HL-60/S4 treated with phorbol 12-myristate 13-acetate at 8.2 ng/mL for 4 days and 3 days (cell line): ENCODE results near the gene NEDD1.

Source experiments
- in situ Hi-C: fragments of 300-500 bp; cut with MboI; formaldehyde crosslinking; loops from 2 replicates; pipeline ENCODE4 v1.15.0; 2022; ENCODE audit warnings: low sequenced_read_pairs

The NEDD1 gene, protein sequence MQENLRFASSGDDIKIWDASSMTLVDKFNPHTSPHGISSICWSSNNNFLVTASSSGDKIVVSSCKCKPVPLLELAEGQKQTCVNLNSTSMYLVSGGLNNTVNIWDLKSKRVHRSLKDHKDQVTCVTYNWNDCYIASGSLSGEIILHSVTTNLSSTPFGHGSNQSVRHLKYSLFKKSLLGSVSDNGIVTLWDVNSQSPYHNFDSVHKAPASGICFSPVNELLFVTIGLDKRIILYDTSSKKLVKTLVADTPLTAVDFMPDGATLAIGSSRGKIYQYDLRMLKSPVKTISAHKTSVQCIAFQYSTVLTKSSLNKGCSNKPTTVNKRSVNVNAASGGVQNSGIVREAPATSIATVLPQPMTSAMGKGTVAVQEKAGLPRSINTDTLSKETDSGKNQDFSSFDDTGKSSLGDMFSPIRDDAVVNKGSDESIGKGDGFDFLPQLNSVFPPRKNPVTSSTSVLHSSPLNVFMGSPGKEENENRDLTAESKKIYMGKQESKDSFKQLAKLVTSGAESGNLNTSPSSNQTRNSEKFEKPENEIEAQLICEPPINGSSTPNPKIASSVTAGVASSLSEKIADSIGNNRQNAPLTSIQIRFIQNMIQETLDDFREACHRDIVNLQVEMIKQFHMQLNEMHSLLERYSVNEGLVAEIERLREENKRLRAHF

DNA sequence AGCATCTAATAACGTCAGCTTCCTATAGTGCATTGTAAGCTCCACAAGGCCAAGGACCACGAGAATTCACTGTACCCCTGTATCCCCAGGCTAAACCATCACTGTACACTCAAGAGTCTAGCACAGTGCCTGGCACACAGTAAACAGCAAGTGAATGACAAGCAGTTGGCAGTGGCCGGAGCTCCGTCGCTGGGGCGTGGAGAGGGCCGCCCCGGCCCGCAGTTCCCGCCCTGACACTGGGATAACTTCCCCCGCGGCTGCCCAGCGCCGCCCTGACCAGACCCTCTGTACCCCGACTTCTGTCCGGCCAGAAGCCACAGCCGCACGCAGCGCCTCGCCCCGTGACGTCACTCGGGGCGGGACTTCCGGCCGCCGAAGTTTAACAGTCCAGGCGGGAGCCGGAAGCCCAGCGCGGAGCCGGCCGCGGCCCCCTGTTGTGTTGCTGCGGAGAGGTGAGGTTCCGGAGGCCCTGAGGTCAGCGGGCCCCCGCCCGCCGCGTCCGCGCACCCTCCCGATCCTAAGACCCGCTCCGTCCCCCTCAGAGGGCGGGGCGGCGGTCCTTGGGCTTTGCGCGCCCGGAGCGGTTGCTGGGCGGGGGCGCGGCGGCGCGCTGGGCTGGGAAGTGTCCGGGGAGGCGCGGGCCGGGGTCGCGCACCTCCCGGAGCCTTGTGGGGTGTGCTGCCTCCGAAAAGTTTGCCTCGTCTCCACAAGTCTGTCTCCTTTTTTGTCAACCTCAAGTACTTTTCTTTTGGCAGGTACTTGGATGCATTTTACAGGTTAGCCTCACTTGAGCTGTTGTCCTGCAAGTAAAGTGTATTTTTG is at the start of gene NEDD1:
NEDD1 (plus strand) TSS at position 409 of the 822 bp plus-strand sequence. CDS start 2,503 bp downstream, outside the sequence.
- in situ Hi-C loops = no loop called here

DNA sequence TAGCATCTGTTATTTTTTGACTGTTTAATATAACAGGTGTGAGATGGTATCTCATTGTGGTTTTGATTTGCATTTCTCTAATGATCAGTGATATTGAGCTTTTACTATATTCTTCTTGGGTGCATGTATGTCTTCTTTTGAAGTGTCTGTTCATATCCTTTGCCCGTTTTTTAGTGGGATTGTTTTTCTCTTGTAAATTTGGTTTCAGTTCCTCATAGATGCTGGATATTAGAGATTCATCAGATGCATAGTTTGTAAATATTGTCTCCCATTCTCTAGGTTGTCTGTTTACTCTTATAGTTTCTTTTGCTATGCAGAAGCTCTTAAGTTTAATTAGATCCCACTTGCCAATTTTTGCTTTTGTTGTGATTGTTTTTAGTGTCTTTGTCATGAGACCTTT is 48.9 kb upstream of the NEDD1 start:
- in situ Hi-C loops = no loop called here

DNA sequence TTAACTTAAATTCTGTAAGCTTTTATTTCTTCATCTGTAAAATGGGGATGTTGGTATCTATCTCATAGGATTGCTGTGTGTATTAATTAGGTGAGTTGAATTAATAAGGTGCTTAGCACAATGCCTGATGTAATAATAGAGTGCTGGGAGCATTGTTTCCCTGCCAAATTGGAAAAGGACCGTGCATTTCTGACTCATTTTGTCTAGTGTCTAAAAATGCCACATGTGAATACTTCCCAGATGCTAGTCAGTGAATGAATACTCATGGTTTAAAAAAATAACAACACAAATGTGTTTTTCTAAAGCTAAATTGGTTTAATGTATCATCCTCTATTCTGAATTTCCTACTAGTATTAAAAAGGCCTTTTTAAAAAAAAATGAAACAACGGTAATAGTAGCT is 45.4 kb upstream of the NEDD1 start:
- in situ Hi-C loops = no loop called here

DNA sequence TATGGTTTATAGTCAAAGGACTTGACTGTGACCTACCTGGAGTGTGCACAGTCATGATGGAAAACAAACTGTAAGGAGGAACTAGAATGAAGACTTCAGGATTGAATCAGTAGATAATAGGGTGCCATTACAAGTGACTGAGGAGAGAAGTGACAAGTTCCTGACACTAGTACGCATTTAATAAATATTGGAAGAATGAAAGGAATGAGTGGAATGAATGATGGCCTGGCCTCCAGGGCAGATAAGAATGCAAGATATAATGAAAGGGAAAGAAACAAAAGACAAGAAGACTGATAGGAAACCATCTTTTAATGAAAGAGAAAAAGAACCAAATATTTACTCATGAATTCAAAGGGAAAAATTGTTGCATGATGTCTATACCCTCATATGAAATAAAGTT is 44.7 kb upstream of the NEDD1 start:
- in situ Hi-C loops = no loop called here

DNA sequence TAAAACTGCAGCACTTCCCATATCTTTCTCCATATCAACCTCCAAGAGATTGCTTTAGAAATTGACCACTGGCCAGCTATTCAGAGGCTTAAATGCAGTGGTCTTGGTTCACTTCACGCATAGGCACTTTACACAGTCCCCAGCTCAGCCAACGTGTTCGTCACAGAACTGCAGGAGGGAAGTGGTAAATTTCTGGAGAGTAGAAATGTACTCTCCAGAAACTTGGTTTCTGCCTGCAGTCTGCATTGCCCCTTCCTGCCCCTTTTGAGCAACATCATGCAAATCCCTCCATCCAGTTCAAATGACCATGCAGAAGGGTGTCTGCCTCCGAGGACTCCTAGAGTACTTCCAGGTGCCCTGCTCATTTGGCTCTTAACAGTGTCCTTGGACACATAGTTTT is 42.7 kb upstream of the NEDD1 start:
- in situ Hi-C loops = no loop called here

DNA sequence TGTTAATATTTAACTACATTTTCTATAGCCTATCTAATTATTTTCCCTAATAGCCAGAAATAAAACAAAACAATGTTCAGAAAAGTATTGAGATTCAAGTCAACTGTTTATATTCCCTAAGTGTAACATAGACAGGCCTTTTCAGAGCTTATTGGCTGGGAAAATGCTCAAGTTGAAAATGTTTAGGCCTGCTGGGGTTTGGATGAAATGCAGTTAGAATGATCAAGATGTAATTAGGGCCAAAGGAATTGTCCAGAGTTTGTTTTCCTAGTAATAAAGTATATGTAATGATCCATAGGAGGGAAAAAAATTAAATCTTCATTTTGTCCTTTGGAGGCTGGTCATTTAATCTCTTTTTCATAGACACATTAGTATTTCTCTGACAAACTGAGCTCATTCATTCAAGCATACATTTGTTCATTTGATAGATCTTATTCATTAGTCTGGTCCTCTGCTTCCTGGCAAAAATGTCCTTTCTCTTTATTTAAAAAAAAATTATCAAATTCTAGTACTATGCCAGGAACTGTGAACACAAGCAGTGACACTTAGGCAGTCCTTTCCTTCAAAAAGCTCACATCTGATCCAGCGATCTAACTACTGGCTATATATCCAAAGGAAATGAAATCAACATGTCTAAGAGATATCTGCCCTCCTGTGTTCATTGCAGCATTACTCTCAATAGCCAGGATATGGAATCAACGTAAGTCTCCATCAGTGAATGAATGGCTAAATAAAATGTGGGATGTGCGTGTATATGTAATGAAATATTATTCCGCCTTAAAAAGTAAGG is 40.1 kb upstream of the NEDD1 start:
- in situ Hi-C loops = no loop called here

DNA sequence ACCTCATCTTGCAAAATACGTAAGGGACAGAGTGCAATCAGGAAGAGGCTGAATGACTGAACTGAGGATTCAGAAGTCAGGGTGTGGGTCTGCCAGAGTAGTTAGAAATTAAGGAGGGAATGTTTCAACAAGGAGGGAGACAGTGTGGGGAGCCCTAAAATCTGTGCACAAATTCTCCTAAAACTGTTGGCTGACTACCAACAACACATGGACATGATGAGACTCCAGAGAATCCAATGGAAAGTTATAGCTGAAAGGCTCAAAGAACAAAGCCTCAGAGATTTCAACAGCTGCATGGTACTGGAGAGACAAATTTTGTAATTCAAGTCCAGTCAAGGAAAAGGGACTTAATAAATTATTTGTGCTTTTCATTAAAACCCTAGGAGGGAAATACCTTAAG is 36.1 kb upstream of the NEDD1 start:
- in situ Hi-C loops = no loop called here

DNA sequence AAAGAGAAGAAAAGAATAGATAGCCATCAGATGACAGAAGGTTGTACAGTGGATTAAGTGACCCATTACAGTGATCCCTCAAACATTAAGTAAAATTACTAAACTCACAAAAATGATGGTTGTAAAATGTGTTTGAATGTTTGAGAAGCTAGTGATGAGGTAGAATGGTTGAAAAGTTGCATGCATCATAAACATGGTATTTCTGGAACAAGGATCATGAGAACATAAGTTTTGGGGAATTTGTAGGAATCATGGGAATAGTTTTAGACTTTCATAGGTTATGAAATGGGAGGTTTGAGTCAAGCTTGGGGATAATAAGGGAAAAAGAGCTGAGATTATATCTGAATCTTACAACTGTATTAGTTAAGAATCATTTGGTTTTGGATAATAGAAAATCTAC is 34.1 kb upstream of the NEDD1 start:
- in situ Hi-C loops = no loop called here

DNA sequence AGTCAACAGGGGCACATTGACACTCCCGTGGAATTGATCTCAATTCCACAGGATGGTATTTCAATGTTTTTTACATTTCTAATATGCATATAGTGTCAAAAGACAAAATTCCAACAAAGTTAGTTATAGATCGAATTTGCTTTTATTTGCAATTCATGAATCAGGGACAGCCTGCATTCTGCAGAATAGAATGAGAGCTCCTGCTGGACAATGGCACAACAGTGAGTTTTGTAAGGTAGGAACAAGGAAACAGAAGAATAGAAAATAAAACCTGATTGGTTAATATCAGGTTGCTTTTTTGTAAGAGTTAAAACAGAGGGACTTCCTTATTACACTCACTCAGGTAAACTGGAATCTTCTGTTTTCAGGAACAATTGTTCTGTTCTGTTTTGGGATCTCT is 32.8 kb upstream of the NEDD1 start:
- in situ Hi-C loops = no loop called here

DNA sequence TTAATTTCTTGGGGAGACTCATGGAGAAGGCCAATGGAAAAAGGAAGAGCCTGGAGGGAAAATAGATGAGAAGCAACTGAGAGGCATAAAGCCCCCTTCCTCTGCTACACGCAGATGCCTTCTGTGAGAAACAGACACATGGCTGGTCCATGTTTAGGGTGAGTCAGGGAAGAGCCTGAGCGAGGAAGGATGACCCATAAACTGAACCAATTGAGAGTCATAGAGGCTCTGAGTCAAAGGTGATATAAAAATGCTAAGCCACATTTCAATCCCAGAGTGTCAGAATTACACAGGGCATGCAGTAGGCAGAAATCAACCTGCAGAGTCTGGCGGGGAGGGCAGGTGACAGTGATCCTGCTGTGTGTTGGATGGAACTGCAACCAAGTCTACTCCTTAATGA is 30.1 kb upstream of the NEDD1 start:
- in situ Hi-C loops = no loop called here

DNA sequence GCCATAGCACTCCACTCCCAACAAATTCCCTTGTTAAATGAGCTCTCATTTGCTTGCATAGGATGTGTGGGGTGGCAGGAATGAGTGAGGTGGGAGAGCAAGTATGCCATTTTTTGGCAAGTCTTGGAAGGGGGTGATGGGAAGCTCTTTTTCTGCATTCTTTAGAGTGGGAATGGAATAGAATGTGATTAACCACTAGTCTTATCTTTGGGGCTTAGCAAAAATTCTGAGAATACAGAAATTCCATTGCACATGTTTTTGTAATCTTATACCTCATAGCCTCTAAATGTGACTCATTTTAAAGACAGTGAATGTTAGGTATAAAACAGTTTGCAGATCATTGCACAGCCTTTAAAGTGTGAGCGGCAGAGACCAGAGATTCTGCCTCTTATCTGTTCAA is 28.4 kb upstream of the NEDD1 start:
- in situ Hi-C loops = no loop called here

DNA sequence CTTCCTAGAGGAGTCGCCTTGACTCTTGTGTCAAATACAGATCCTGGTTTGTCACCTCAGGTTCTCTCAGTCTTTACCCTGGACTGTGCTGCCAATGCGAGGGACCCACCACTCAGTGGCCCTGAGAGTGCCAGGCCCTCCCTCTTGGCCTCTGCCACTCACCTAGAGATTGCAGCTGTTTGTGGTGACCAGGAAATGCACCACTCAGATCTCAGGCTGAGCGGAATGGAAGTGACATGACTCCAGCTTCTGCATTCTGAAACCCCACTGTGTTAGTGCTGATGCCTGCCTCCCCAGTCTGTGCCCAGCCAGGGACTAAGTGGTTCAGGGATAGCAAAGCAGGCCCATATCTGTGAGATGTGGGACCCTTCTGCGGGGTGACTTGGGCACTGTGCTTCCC is 27.8 kb upstream of the NEDD1 start:
- in situ Hi-C loops = no loop called here

DNA sequence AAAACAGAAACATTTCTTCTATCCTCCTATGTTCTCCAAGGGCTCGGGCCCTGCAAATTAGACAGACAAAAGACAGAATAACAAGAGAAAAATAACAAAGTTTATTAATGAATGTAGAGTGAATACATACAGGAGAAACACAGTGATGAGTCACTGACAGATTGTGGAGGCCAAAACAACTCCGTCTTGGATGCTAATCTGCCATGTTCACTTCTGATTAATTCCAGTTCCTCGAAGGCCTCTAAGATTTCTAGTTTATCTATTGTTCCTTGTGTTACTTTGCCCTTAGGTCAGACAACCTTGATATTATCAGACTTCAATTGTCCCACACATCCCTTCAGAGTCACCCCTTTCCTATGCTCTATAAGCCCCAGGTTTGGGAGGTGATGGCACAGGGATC is 26.8 kb upstream of the NEDD1 start:
- in situ Hi-C loops = no loop called here

DNA sequence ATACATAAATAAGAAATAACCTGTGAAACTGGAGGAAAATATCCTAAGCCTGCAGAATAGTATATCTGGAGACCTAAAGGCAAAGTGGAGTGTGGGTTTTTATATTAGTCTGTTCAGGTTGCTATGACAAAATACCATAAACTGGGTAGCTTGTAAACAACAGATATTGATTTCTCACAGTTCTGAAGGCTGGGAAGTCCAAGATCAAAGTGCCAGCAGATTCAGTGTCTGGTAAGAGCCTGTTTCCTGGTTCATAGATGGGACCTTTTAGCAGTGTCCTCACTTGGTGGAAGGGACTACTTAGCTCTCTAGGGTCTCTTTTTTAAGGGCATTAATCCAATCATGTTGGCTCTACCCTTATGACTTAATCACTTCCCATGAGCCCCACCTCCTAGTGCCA is 25.4 kb upstream of the NEDD1 start:
- in situ Hi-C loops = no loop called here

DNA sequence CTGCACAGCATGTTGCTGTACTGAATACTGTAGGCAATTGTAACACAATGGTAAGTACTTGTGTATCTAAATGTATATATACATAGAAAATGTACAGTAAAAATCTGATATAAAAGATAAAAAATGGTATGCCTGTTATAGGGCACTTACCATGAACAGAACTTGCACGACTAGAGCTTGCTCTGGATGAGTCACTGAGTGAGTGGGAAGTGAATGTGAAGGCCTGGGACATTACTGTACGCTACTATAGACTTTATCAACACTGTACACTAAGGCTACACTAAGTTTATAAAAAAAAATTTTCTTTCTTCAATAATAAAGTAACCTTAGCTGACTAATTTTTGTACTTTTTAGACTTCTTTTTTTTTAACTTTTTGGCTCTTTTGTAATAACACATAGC is 24.2 kb upstream of the NEDD1 start:
- in situ Hi-C loops = no loop called here

DNA sequence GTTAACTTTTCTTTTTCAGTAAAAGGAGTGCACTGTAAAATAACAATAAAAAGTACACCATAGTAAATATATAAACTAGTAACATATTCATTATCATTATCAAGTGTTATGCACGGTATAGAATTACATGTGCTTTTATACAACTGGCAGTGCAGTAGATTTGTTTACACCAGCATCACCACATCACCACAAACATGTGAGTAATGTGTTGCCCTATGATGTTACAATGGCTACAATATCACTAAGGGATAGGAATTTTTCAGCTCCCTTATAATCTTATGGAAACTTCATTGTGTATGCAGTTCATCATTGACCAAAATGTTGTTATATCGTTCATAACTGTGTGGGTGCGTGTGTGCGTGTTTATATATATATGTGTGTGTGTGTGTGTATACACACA is 23.5 kb upstream of the NEDD1 start:
- in situ Hi-C loops = no loop called here

DNA sequence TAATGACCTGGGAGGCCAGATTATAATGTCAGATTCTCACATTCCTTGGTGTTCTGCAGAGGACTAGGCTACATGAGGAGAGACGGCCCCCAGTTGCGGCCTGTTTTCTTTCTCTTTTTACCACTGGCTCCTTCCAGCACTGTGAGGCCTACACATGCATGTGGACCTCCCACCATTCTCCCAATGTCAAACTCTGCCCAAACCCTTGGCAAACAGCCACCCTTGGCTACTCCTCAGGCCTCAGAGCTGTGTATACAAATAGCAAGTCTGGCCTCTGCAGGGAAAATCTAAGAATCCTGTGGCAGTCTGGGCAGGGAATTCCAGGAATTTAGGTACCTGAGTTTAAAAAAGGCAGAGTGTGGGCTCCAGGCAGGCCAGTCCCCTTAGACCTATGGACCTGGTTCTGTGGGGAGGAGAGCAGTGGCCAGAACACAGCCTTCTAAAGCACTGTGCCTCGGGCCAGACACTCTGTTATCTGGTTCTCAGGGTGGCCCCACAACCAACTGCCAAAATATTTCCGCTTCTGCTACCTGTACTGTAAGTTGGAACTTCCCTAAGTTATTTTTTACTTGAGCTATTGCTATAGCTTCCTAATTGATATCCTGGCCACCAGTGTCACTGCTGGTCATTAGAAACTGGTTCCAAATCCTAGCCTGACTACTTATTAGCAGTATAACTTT is 19.9 kb upstream of the NEDD1 start:
- in situ Hi-C loops = no loop called here

DNA sequence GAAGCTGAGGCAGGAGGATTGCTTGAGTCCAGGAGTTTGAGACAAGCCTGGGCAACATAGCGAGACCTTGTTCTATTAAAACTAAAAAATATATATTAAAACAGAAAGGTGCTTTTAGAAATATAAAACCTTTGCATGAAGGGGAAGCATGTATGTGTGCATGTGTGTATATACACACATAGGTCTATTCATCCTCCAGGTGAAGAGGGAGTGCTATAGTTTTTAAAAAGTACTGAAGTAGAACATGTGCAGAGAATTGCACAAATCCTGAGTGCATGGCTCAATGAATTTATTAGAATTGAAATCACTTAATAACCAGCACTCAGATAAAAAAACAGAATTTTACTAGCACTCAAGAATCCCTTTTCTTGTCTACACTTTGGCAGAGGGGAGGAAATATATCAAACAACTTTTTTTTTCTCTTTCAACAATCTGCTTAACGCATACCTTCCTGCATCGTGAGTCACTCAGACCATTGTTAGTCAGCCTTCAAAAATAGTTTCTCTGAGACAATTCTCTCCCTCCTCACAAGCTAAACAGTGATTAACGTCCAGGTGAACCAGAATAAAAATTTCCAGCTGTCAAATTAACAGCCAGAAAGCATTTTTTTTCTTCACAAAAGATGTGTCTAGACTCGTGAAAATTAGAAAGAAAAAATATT is 17.7 kb upstream of the NEDD1 start:
- in situ Hi-C loops = no loop called here

DNA sequence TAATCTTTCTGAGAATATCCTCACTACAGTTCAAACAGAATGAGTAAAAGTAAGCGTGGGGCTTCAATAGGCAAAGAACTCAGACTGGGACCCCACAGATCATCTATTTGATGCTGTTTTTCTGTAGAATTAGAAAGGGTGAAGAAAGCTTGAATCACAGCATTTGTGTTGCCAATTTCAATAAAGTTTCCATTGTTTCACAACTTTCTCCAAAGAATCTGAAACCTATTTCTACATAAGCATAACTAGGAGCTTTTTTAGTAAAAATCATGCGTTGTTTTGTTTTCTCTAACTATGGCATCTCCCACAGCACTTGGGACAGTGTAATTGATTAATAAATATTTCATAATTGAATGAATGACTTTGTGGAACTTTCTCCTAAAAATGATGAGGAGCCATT is 16.7 kb upstream of the NEDD1 start:
- in situ Hi-C loops = no loop called here

DNA sequence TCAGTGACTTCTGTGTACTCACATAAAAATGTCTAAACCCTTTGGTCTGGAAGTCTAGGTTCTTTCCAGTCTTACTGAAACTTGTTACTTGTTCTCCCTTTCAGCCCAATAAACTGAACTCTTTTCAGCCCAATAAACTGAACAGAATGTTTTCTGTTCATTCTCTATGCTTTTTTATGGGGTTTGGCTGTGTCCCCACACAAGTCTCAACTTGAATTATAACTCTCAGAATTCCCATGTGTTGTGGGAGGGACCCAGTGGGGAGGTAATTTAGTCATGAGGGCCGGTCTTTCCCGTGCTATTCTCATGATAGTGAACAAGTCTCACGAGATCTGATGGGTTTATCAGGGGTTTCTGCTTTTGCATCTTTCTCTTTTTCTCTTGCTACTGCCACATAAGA is 15.0 kb upstream of the NEDD1 start:
- in situ Hi-C loops = no loop called here
